Naive thymus-derived CD4-positive, alpha-beta T cell (primary cell): ENCODE measurements around the gene SYNC. TPM values are rescaled to one million over a fixed set of nuclear protein-coding genes. Genes with fewer than 3 reads are reported as not detected.
"Not testable (repeated sequence)": the region's sequence is repeated elsewhere in the genome, so short reads cannot be mapped to it uniquely, and the experiment has no call there.

Experiments
- ATAC-seq: fragments of 150-1000 bp; cut with Tn5 transposase; 2 replicates; pipeline ENCODE4 v1.10.0; 2021; ENCODE audit warnings: mild to moderate bottlenecking, moderate library complexity
- CTCF ChIA-PET: fragments of 350-600 bp; sonication (Branson Sonifier 250); formaldehyde crosslinking; loops from one replicate; lab custom pipeline; 2021; ENCODE audit warnings: antibody characterized with exemption; lab: Charles Lee
- POLR2A ChIA-PET: fragments of 350-600 bp; sonication (Branson Sonifier 250); formaldehyde crosslinking; loops from one replicate; lab custom pipeline; 2021; ENCODE audit warnings: antibody characterized with exemption, inconsistent platforms; lab: Charles Lee
- DNase-seq, 9 donors: peaks; one replicate each; pipeline versions ENCODE4 v3.0.0 to v3.0.0-alpha.2; 2020 to 2022; ENCODE audit warnings: mixed read lengths in 1 of 9
- H3K27ac ChIP-seq: one replicate; pipeline ENCODE4 v1.7.0; 2013; ENCODE audit warnings: mild to moderate bottlenecking, low read depth, low read length, moderate library complexity
- H3K27me3 ChIP-seq, 2 donors: one replicate each; pipeline ENCODE4 v1.7.0; 2013; ENCODE audit warnings: low read length in 2 of 2, mild to moderate bottlenecking in 2 of 2, moderate library complexity in 2 of 2; ENCODE audit not compliant: control insufficient read depth in 2 of 2, insufficient read depth in 2 of 2
- H3K36me3 ChIP-seq, 3 experiments: 1 replicate in 2 of 3; 2 replicates in 1 of 3; pipeline ENCODE4 v1.7.0; 2013; ENCODE audit warnings: low read length in 3 of 3, mild to moderate bottlenecking in 3 of 3, moderate library complexity in 1 of 3; ENCODE audit not compliant: insufficient read depth in 3 of 3, control insufficient read depth in 2 of 3
- H3K4me1 ChIP-seq, 2 donors: one replicate each; pipeline ENCODE4 v1.7.0; 2013; ENCODE audit warnings: low read length in 2 of 2, mild to moderate bottlenecking in 2 of 2, moderate library complexity in 1 of 2; ENCODE audit not compliant: control insufficient read depth in 2 of 2, insufficient read depth in 2 of 2
- H3K4me3 ChIP-seq: 2 replicates; pipeline ENCODE4 v1.7.0; 2013; ENCODE audit warnings: mild to moderate bottlenecking, low read length
- H3K9me3 ChIP-seq, 3 experiments: 1 replicate in 2 of 3; 2 replicates in 1 of 3; pipeline ENCODE4 v1.7.0; 2013; ENCODE audit warnings: low read length in 3 of 3; ENCODE audit not compliant: control insufficient read depth in 2 of 3
- H3K27ac Mint-ChIP-seq, 9 donors: one replicate each; pipeline ENCODE4 v1.8.0; 2020 to 2022; ENCODE audit warnings: mixed read lengths in 9 of 9, mild to moderate bottlenecking in 8 of 9, moderate library complexity in 5 of 9, inconsistent platforms in 2 of 9
- H3K27me3 Mint-ChIP-seq, 5 donors: one replicate each; pipeline ENCODE4 v1.8.0; 2021 to 2022; ENCODE audit warnings: mixed read lengths in 5 of 5, mild to moderate bottlenecking in 1 of 5
- H3K36me3 Mint-ChIP-seq, 5 donors: one replicate each; pipeline ENCODE4 v1.8.0; 2020 to 2022; ENCODE audit warnings: mixed read lengths in 5 of 5, mild to moderate bottlenecking in 3 of 5, inconsistent platforms in 1 of 5
- H3K4me1 Mint-ChIP-seq, 7 donors: one replicate each; pipeline ENCODE4 v1.8.0; 2020 to 2022; ENCODE audit warnings: mixed read lengths in 7 of 7, mild to moderate bottlenecking in 3 of 7, inconsistent platforms in 1 of 7
- H3K4me3 Mint-ChIP-seq, 10 donors: one replicate each; pipeline ENCODE4 v1.8.0; 2020 to 2022; ENCODE audit warnings: mild to moderate bottlenecking in 10 of 10, mixed read lengths in 10 of 10, moderate library complexity in 6 of 10, inconsistent platforms in 2 of 10
- H3K9me3 Mint-ChIP-seq, 11 donors: one replicate each; pipeline ENCODE4 v1.8.0; 2020 to 2022; ENCODE audit warnings: mixed read lengths in 11 of 11, mild to moderate bottlenecking in 4 of 11, inconsistent platforms in 1 of 11, moderate library complexity in 1 of 11
- intact Hi-C, 2 donors: fragments of 100-400 bp; cut with micrococcal nuclease; formaldehyde crosslinking; loops; one replicate each; pipeline ENCODE4 v1.15.1; 2023
- polyA plus RNA-seq, 2 donors: library from polyadenylated mRNA; unstranded; fragments of 300-500 nt; fragmentation: Illumina TruSeq; gene quantifications; one replicate each; pipeline ENCODE4 v1.2.3, GENCODE V29; 2021
- total RNA-seq, 6 experiments: library from RNA in 5 of 6; stranded (reverse) in 5 of 6; gene quantifications; 1 replicate in 5 of 6; 2 replicates in 1 of 6; pipeline ENCODE4 v1.2.3 and lab custom pipeline; 2021 to 2026

SYNC gene
- total and polyA plus RNA-seq, 7 experiments from 2014 or later: not detected

DNA sequence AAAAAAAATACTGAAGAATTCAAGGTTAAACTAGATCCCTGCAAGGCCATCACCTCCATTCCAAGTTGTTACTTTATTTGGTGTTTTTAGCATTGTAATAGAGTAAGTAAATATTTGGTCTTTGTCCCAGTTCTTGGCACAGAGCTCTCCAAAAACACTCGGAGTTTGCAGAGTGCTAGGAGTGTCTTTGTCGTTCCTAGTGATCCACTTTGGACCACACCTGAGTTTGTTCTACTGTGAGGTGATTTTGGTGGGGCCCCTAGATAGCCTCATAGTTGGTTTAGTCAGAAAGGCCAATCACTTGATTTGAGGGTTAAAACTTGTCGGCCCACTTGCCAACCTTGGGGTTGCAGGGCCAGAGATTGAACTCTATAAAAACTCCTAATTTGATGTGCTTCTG lies 25.6 kb downstream of the SYNC start:
- no peaks in the 10 kb centered on the region for H3K27me3 Mint-ChIP-seq
- H3K4me1 Mint-ChIP-seq: peaks cover 0 to 6% (median 0%) of the 10 kb centered on the region in 7 donors
- Histone ChIP-seq H3K4me1 (no peaks in the 10 kb centered on the region), H3K9me3 (no peaks in the 10 kb centered on the region), H3K27me3 (no peaks in the 10 kb centered on the region), H3K36me3 (peaks cover 16 to 73% (median 29%) of the 10 kb centered on the region in 3 experiments), H3K27ac (no peak overlapping the region), H3K4me3 (no peak overlapping the region)
- POLR2A ChIA-PET: interaction anchor here (1.2 kb wide), 1 partner anchor 11 kb away, joined by 4 read pairs; no protein-coding TSS in a partner anchor
- H3K36me3 Mint-ChIP-seq: peaks cover 5 to 53% (median 32%) of the 10 kb centered on the region in 5 donors
- H3K9me3 Mint-ChIP-seq: no peaks in the 10 kb centered on the region
- intact Hi-C loops: no loop called here
- DNase-seq (no peak), ATAC-seq (no peak)
- H3K4me3 Mint-ChIP-seq: no peak overlapping the region
- H3K27ac Mint-ChIP-seq: no peak overlapping the region
- CTCF ChIA-PET: no interaction called here

DNA sequence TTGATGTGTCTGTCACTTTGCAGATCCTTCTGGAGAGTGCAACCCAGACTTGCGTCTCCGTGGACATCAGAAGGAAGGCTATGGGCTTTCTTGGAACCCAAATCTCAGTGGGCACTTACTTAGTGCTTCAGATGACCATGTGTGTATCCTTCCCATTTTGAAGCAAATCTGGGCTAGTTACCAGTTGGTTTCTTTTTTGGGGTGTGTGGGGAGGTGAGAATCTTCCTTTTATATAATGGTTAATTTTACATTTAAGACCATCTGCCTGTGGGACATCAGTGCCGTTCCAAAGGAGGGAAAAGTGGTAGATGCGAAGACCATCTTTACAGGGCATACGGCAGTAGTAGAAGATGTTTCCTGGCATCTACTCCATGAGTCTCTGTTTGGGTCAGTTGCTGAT lies 33.9 kb downstream of the SYNC start:
- H3K36me3 ChIP-seq: peaks cover 11 to 89% (median 34%) of the 10 kb centered on the region in 3 experiments
- H3K4me3 ChIP-seq, H3K9me3 Mint-ChIP-seq, H3K27me3 ChIP-seq, H3K4me3 Mint-ChIP-seq, CTCF ChIA-PET, H3K27me3 Mint-ChIP-seq, DNase-seq, POLR2A ChIA-PET, H3K9me3 ChIP-seq, H3K27ac Mint-ChIP-seq, H3K27ac ChIP-seq, intact Hi-C loops, ATAC-seq, H3K4me1 ChIP-seq: not testable (repeated sequence)
- Mint-ChIP-seq H3K4me1 (peaks cover 0 to 14% (median 4%) of the 10 kb centered on the region in 7 donors), H3K36me3 (peaks cover 5 to 44% (median 24%) of the 10 kb centered on the region in 5 donors)

DNA sequence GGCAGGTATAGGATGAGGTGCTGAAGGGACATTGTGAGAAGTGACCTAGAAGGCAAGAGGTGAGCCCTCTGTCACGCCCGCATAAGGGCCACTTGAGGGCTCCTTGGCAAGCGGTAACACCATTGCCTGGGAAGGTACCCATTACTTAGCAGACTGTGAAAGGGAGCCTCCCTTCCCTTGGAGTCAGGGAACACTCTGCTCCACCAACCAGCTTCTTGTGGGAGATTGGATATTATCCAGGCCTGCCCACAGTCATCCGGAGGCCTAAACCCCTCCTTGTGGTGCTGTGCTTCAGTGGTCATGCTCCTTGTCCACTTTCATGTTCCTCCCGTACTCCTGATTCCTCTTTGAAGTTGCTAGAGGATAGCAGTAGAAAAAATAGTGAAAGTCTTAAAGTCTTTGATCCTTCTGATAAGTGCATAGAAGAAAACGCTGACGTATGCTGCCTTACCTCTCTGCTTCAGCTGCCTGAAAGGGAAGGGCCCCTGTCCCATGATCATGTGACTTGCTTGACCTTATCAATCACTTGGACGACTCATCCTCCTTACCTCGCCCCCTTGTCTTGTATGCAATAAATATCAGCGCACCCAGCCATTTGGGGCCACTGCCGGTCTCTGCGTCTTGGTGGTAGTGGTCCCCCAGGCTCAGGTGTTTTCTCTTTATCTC lies 35.5 kb downstream of the SYNC start:
- Mint-ChIP-seq H3K27me3 (no peaks in the 10 kb centered on the region), H3K4me1 (peaks cover 0 to 14% (median 4%) of the 10 kb centered on the region in 7 donors), H3K4me3 (no peak overlapping the region), H3K36me3 (peaks cover 0 to 31% (median 16%) of the 10 kb centered on the region in 5 donors), H3K9me3 (no peaks in the 10 kb centered on the region), H3K27ac (peak overlapping the region in 1 of 9 donors; percentile 15)
- H3K4me1 ChIP-seq: no peaks in the 10 kb centered on the region
- ATAC-seq (no peak), DNase-seq (no peak)
- ChIA-PET POLR2A (no interaction called here), CTCF (no interaction called here)
- no peak overlapping the region for H3K27ac ChIP-seq
- intact Hi-C loops: no loop called here
- H3K27me3 ChIP-seq: no peaks in the 10 kb centered on the region
- peaks cover 5 to 74% (median 23%) of the 10 kb centered on the region in 3 experiments for H3K36me3 ChIP-seq
- no peaks in the 10 kb centered on the region for H3K9me3 ChIP-seq
- no peak overlapping the region for H3K4me3 ChIP-seq

GRCh38 chr1:32665915-32666314 lies 36.7 kb downstream of the SYNC start:
- DNase-seq (no peak), ATAC-seq (no peak)
- Histone ChIP-seq H3K27ac (no peak overlapping the region), H3K4me1 (no peaks in the 10 kb centered on the region), H3K9me3 (no peaks in the 10 kb centered on the region), H3K27me3 (no peaks in the 10 kb centered on the region), H3K36me3 (peaks cover 5 to 70% (median 18%) of the 10 kb centered on the region in 3 experiments), H3K4me3 (no peak overlapping the region)
- H3K9me3 Mint-ChIP-seq: no peaks in the 10 kb centered on the region
- peaks cover under 1 to 31% (median 20%) of the 10 kb centered on the region in 5 donors for H3K36me3 Mint-ChIP-seq
- no peaks in the 10 kb centered on the region for H3K27me3 Mint-ChIP-seq
- CTCF ChIA-PET: no interaction called here
- POLR2A ChIA-PET: no interaction called here
- intact Hi-C loops: no loop called here
- H3K4me1 Mint-ChIP-seq: peaks cover 0 to 14% (median 4%) of the 10 kb centered on the region in 7 donors
- no peak overlapping the region for H3K4me3 Mint-ChIP-seq
- no peak overlapping the region for H3K27ac Mint-ChIP-seq

- DNase-seq: no peak
- Mint-ChIP-seq H3K9me3 (no peaks in the 10 kb centered on the region), H3K4me1 (peaks cover 26 to 44% (median 36%) of the 10 kb centered on the region in 7 donors), H3K27me3 (no peaks in the 10 kb centered on the region), H3K27ac (no peak overlapping the region), H3K4me3 (no peak overlapping the region), H3K36me3 (peaks cover 13 to 49% (median 38%) of the 10 kb centered on the region in 5 donors)
- no peaks in the 10 kb centered on the region for H3K27me3 ChIP-seq
- H3K9me3 ChIP-seq: no peaks in the 10 kb centered on the region
- no peak overlapping the region for H3K4me3 ChIP-seq
- ChIA-PET POLR2A (interaction anchor here (0.6 to 1.2 kb wide), 2 partner anchors 8 to 1205 kb away, joined by 5 to 9 read pairs; partner anchors contain the start of gene RBBP4), CTCF (no interaction called here)
- ATAC-seq: no peak
- H3K4me1 ChIP-seq: peaks cover 4 to 6% of the 10 kb centered on the region in 2 donors
- H3K27ac ChIP-seq: no peak overlapping the region
- intact Hi-C loops: no loop called here
- peaks cover 7 to 55% (median 13%) of the 10 kb centered on the region in 3 experiments for H3K36me3 ChIP-seq
Observed at GRCh38 chr1:32659581-32659980, 43.0 kb downstream of the SYNC start.

DNA sequence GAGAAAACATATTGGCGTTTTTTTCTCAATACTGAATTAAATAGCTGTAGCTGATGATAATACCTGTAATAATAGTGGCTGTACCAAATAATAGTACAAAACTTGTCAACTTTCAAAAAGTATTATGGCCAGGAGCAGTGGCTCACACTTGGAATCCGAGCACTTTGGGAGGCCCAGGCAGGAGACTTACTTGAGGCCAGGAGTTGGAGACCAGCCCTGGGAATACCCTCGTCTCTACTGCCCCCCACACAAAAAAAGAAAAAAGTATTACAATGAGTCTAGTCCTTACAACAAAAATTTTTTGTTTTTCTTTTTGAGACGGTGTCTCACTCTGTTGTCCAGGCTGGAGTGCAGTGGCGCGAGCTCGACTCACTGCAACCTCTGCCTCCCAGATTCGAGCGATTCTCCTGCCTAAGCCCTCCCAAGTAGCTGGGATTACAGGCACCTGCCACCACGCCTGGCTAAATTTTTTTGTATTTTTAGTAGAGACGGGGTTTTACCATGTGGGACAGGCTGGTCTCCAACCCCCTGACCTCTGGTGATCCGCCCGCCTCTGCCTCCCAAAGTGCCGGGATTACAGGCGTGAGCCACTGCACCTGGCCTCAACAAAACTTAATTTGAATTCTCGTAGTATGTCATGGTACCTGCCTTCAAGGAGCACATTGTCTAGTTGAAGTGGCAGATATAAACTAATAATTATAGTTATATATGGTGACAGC lies 50.2 kb downstream of the SYNC start:
- POLR2A ChIA-PET: interaction anchor here (0.6 to 1.6 kb wide), 3 partner anchors 8 to 165 kb away, joined by 3 to 9 read pairs (median 4); partner anchors contain the start of genes S100PBP and YARS1

More for the DNA sequence above, 50.2 kb downstream of the SYNC start:
- intact Hi-C loops: no loop called here
- peak overlapping the region; percentile 87 for H3K4me3 ChIP-seq
- no peak for ATAC-seq
- H3K27me3 ChIP-seq: no peaks in the 10 kb centered on the region
- peaks cover 38 to 82% (median 69%) of the 10 kb centered on the region in 7 donors for H3K4me1 Mint-ChIP-seq
- H3K27me3 Mint-ChIP-seq: peaks cover 0 to 2% (median 0%) of the 10 kb centered on the region in 5 donors
- DNase-seq: no peak
- H3K36me3 Mint-ChIP-seq: peaks cover 3 to 41% (median 26%) of the 10 kb centered on the region in 5 donors
- H3K9me3 ChIP-seq: no peaks in the 10 kb centered on the region
- H3K4me1 ChIP-seq: peaks cover 42 to 43% of the 10 kb centered on the region in 2 donors
- H3K9me3 Mint-ChIP-seq: no peaks in the 10 kb centered on the region
- H3K4me3 Mint-ChIP-seq: peak overlapping the region; percentile 91 to 99 (median 94)
- peak overlapping the region; percentile 97 to 100 (median 99) for H3K27ac Mint-ChIP-seq
- peaks cover 0 to 24% (median 8%) of the 10 kb centered on the region in 3 experiments for H3K36me3 ChIP-seq
- CTCF ChIA-PET: no interaction called here
- peak overlapping the region; percentile 86 for H3K27ac ChIP-seq
